IMR-90 (cell line): ENCODE data around the gene RER1. TPM values are rescaled to one million over a fixed set of nuclear protein-coding genes. Genes with fewer than 3 reads are reported as not detected.
A peak's percentile ranks its signal among the peaks of the same experiment; 100 is the strongest.

Source experiments
- ATAC-seq: fragments of 200-7000 bp; cut with Tn5 transposase; 2 replicates; pipeline ENCODE4 v1.9.1; 2020; ENCODE audit warnings: low read depth, mild to moderate bottlenecking, moderate library complexity
- BruUV-seq: library from RNA; stranded (reverse); fragments of 400-500 nt; replicated peaks from 2 replicates; lab custom pipeline; 2021; lab: Mats Ljungman, UMichigan
- CTCF ChIA-PET: fragments of 300-600 bp; formaldehyde crosslinking; extraction: SDS; loops from one replicate; lab custom pipeline; 2021; ENCODE audit warnings: antibody characterized with exemption; lab: Yijun Ruan, JAX
- POLR2A ChIA-PET: fragments of 300-600 bp; sonication (Branson Sonifier 250); formaldehyde crosslinking; loops from one replicate; lab custom pipeline; 2022; ENCODE audit warnings: antibody characterized with exemption; ENCODE audit not compliant: unreplicated experiment; lab: Charles Lee
- DNase-seq: peaks from one replicate; pipeline ENCODE4 v3.0.0; 2013
- H2AFZ ChIP-seq: replicated peaks from 2 replicates; pipeline ENCODE3; 2013; ENCODE audit warnings: low read length, mild to moderate bottlenecking; ENCODE audit not compliant: poor library complexity
- H2AK5ac ChIP-seq: 2 replicates; pipeline ENCODE4 v1.6.1; 2013; ENCODE audit warnings: low read depth, low read length, inconsistent platforms
- H2AK9ac ChIP-seq: replicated peaks from 2 replicates; pipeline ENCODE3; 2013; ENCODE audit warnings: mild to moderate bottlenecking, low read depth, low read length, moderate library complexity; ENCODE audit not compliant: poor library complexity
- H2BK120ac ChIP-seq: 2 replicates; pipeline ENCODE4 v1.6.1; 2013; ENCODE audit warnings: low read depth, low read length, inconsistent platforms
- H2BK15ac ChIP-seq: 3 replicates; pipeline ENCODE4 v1.6.1; 2013; ENCODE audit warnings: low read depth, low read length, inconsistent platforms
- H2BK20ac ChIP-seq: 2 replicates; pipeline ENCODE4 v1.6.1; 2013; ENCODE audit warnings: low read depth, mild to moderate bottlenecking, inconsistent platforms, low read length, moderate library complexity
- H2BK5ac ChIP-seq: 2 replicates; pipeline ENCODE4 v1.6.1; 2013; ENCODE audit warnings: mild to moderate bottlenecking, low read depth, low read length, inconsistent platforms; ENCODE audit not compliant: poor library complexity, severe bottlenecking
- H3K14ac ChIP-seq: replicated peaks from 2 replicates; pipeline ENCODE4 v1.6.1; 2013; ENCODE audit warnings: low read depth, low read length, inconsistent platforms
- H3K18ac ChIP-seq: 2 replicates; pipeline ENCODE4 v1.6.1; 2013; ENCODE audit warnings: low read depth, low read length, control low read depth
- H3K23ac ChIP-seq: 2 replicates; pipeline ENCODE4 v1.6.1; 2013; ENCODE audit warnings: low read depth, low read length, inconsistent platforms
- H3K27ac ChIP-seq: 2 replicates; pipeline ENCODE4 v1.5.1; 2013; ENCODE audit warnings: mild to moderate bottlenecking, control low read depth, low read length; ENCODE audit not compliant: insufficient read depth
- H3K27me3 ChIP-seq: 2 replicates; pipeline ENCODE4 v1.6.1; 2013; ENCODE audit warnings: low read length; ENCODE audit not compliant: control insufficient read depth, insufficient read depth
- H3K36me3 ChIP-seq: 2 replicates; pipeline ENCODE4 v1.6.1; 2013; ENCODE audit warnings: low read length, mixed read lengths; ENCODE audit not compliant: control insufficient read depth, insufficient read depth
- H3K4ac ChIP-seq: 2 replicates; pipeline ENCODE4 v1.6.1; 2013; ENCODE audit warnings: low read depth, low read length, inconsistent platforms
- H3K4me1 ChIP-seq: 2 replicates; pipeline ENCODE4 v1.6.1; 2013; ENCODE audit warnings: low read length, mixed read lengths; ENCODE audit not compliant: control insufficient read depth, insufficient read depth
- H3K4me2 ChIP-seq: 2 replicates; pipeline ENCODE4 v1.6.1; 2013; ENCODE audit warnings: low read depth, mild to moderate bottlenecking, control low read depth, low read length, moderate library complexity
- H3K4me3 ChIP-seq: 2 replicates; pipeline ENCODE4 v1.5.1; 2013; ENCODE audit warnings: low read depth, mild to moderate bottlenecking, control low read depth, low read length, moderate library complexity; ENCODE audit not compliant: insufficient read depth
- H3K56ac ChIP-seq: 2 replicates; pipeline ENCODE4 v1.6.1; 2013; ENCODE audit warnings: low read length, inconsistent platforms; ENCODE audit not compliant: insufficient read depth; ENCODE audit errors: extremely low read depth
- H3K79me1 ChIP-seq, 2 experiments: 2 replicates each; pipeline ENCODE4 v1.6.1; 2013; ENCODE audit warnings: low read length in 2 of 2, inconsistent platforms in 1 of 2, low read depth in 1 of 2
- H3K9ac ChIP-seq: 2 replicates; pipeline ENCODE4 v1.6.1; 2013; ENCODE audit warnings: low read depth, low read length, control low read depth
- H3K9me1 ChIP-seq: 2 replicates; pipeline ENCODE4 v1.6.1; 2013; ENCODE audit warnings: low read length, inconsistent platforms; ENCODE audit not compliant: insufficient read depth
- H3K9me3 ChIP-seq: 2 replicates; pipeline ENCODE4 v1.6.1; 2013; ENCODE audit warnings: low read length; ENCODE audit not compliant: control insufficient read depth, insufficient read depth
- H4K20me1 ChIP-seq: 2 replicates; pipeline ENCODE4 v1.6.1; 2013; ENCODE audit warnings: low read length, inconsistent platforms; ENCODE audit not compliant: insufficient read depth
- H4K5ac ChIP-seq: 2 replicates; pipeline ENCODE4 v1.6.1; 2013; ENCODE audit warnings: mild to moderate bottlenecking, low read depth, low read length, control low read depth
- H4K8ac ChIP-seq, 2 experiments: 2 replicates each; pipeline ENCODE4 v1.6.1; 2013; ENCODE audit warnings: low read depth in 2 of 2, low read length in 2 of 2, control low read depth in 1 of 2, inconsistent platforms in 1 of 2
- H4K91ac ChIP-seq: 2 replicates; pipeline ENCODE4 v1.6.1; 2013; ENCODE audit warnings: low read depth, low read length, inconsistent platforms; ENCODE audit not compliant: insufficient read depth
- FOS ChIP-seq: fragments of 150-350 bp; IDR thresholded peaks from 2 replicates; pipeline ENCODE4 v1.6.1; 2016; ENCODE audit warnings: low read depth, low read length
- MAFK ChIP-seq: IDR thresholded peaks from 2 replicates; pipeline ENCODE4 v1.6.1; 2012; ENCODE audit warnings: low read depth, low read length, improper control_type of control experiment
- MAZ ChIP-seq: IDR thresholded peaks from 2 replicates; pipeline ENCODE4 v1.6.1; 2012; ENCODE audit warnings: low read depth, mild to moderate bottlenecking, low read length, improper control_type of control experiment, moderate library complexity, borderline replicate concordance
- WGBS, 2 experiments: methylation state at CpG; one replicate each; pipeline versions ENCODE4 v1.1.5 to v1.1.7; 2013; ENCODE audit warnings: missing lambda C conversion rate in 2 of 2; ENCODE audit not compliant: insufficient read length in 1 of 2; ENCODE audit errors: extremely low coverage in 2 of 2; 5-methylcytosine and 5-hydroxymethylcytosine counted together
- dilution Hi-C: fragments of 300-500 bp; cut with HindIII; formaldehyde crosslinking; loops from one replicate; pipeline ENCODE4 v1.14.3; 2018; ENCODE audit warnings: low sequenced_read_pairs; ENCODE audit not compliant: unreplicated experiment
- in situ Hi-C: fragments of 300-500 bp; cut with MboI; formaldehyde crosslinking; loops from 3 replicates; pipeline ENCODE4 v1.14.3; 2019; ENCODE audit warnings: low sequenced_read_pairs, inconsistent platforms, mixed read lengths
- intact Hi-C: fragments of 100-400 bp; cut with micrococcal nuclease; formaldehyde crosslinking; loops from 2 replicates; pipeline ENCODE4 v1.10.0; 2022
- polyA plus RNA-seq, 3 experiments: library from polyadenylated mRNA; depleted of rRNA; stranded (reverse); fragments of >200 nt; gene quantifications; 2 replicates each; pipeline ENCODE4 v1.2.3, GENCODE V29; 2012; ENCODE audit warnings: low replicate concordance in 1 of 3
- total RNA-seq: library from RNA; depleted of rRNA; stranded (reverse); fragments of >200 nt; gene quantifications from 2 replicates; pipeline ENCODE4 v1.2.3, GENCODE V29; 2012

Gene RER1
- total and polyA plus RNA-seq, 2 of the 4 experiments (the other 2 are of a cell fraction): 47.1 to 240 TPM

DNA sequence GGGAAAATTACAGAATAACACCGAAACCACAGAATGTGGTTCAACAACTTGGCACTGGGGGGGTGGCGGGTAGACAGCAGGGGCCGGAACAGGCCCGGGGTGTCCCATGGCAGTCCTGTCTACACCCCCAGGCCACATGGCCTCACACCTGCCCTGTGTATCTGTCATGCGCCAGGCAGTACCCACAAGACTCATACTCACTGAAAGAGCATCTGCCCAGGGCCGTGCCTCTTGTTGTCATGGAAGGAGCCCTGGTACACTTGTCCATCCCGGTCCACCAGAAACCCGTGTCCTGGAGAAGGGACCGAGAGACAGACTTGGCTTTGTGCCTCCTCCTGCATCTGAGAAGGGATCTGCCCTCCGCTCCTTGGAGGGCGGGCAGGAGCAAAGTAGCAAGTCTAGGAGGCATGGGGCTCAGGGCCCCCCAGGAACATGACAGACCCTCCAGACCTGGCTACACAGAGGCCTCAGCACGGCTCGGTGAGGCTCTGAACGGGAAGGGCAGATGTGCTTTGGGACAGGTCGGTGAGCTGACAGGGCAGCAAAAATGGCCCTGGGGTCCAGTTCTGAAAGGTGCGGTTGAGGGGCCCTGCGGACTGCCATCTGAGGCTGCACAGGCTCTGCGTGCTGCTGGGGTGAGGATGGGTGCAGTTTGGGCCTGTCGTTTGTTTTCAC lies 5.9 kb upstream of the RER1 start:
- Histone ChIP-seq H2AK9ac (peak overlapping the region; percentile 42), H3K9me1 (peaks cover 4% of the 10 kb centered on the region; the same call in 1 of the 2 replicates), H2BK120ac (no peak overlapping the region), H3K36me3 (0 out of 2 replicates have a peak, but pooled peaks cover 2% of the 10 kb centered on the region), H3K14ac (no peak overlapping the region), H3K4ac (no peak overlapping the region), H2BK15ac (no peak overlapping the region), H3K4me3 (no peak overlapping the region), H4K20me1 (no peaks in the 10 kb centered on the region), H3K56ac (no peak overlapping the region), H3K79me1 (peaks cover 0 to 15% of the 10 kb centered on the region in 2 experiments; a peak in 3 of 4 replicates), H3K4me1 (no peaks in the 10 kb centered on the region; the same call in 1 of the 2 replicates), H3K27ac (no peak overlapping the region), H2BK20ac (no peak overlapping the region), H3K4me2 (no peak overlapping the region), H3K27me3 (no peaks in the 10 kb centered on the region), H3K9ac (no peak overlapping the region), H2AK5ac (no peak overlapping the region), H2AFZ (no peak overlapping the region), H4K91ac (no peak overlapping the region), H3K18ac (no peak overlapping the region), H4K5ac (no peak overlapping the region), H3K23ac (no peak overlapping the region), H2BK5ac (no peak overlapping the region), H4K8ac (no peak overlapping the region), H3K9me3 (no peaks in the 10 kb centered on the region)
- no TSS peak for BruUV-seq
- in situ Hi-C loops (no loop called here), intact Hi-C loops (no loop called here), dilution Hi-C loops (no loop called here)
- 93% methylated on average over 5 of the region's 19 CpGs; no CpG with 5 or more reads in 1 of the 2 experiments for WGBS, 2 experiments
- TF ChIP-seq MAZ (no peak), MAFK (no peak), FOS (no peak)
- ATAC-seq (no peak), DNase-seq (no peak)
- ChIA-PET POLR2A (no interaction called here), CTCF (no interaction called here)
